ENCODE measurements around the gene DVL1. TPM values are rescaled to one million over a fixed set of nuclear protein-coding genes. Genes with fewer than 3 reads are reported as not detected.

The DVL1 gene
- total and polyA plus RNA-seq, 2 of the 13 experiments (the other 11 are each of a cell fraction or from before 2014, with no cell fraction given) = 30.8 to 60.4 TPM

GRCh38 chr1:1358433-1359271 is 9.4 kb upstream of the DVL1 start, which contains the start of gene MXRA8 (continued):
- TF ChIP-seq ZSCAN12 (CRISPR knock-in tag; IDR thresholded peaks at IDR 0.05) (no peak), POLR2A (IDR thresholded peaks at IDR 0.05; ENCODE audit: insufficient read depth in 1 of 2, low read depth in 2 of 2, low read length in 2 of 2) (no peak), ZNF567 (CRISPR knock-in tag; IDR thresholded peaks at IDR 0.05; ENCODE audit: borderline replicate concordance) (no peak), POGZ (CRISPR knock-in tag; IDR thresholded peaks at IDR 0.05) (no peak), TCF7 (IDR thresholded peaks at IDR 0.05; ENCODE audit: low read depth) (no peak), ZSCAN25 (CRISPR knock-in tag; IDR thresholded peaks at IDR 0.05) (peak; percentile 20; the same call in 1 of the 2 replicates), ZNF33A (CRISPR knock-in tag; IDR thresholded peaks at IDR 0.05; ENCODE audit: borderline replicate concordance) (no peak), ZNF563 (CRISPR knock-in tag; IDR thresholded peaks at IDR 0.05) (peak; percentile 64; the same call in 1 of the 2 replicates), ZNF510 (CRISPR knock-in tag; IDR thresholded peaks at IDR 0.05; ENCODE audit: low read depth) (no peak), NFKB2 (CRISPR knock-in tag; IDR thresholded peaks at IDR 0.05; ENCODE audit: borderline replicate concordance) (no peak; the same call in 1 of the 2 replicates), SUZ12 (IDR thresholded peaks at IDR 0.05; ENCODE audit: low read depth, low read length) (no peak), CHD2 (IDR thresholded peaks at IDR 0.05; ENCODE audit: low read depth, low read length) (no peak), MAFK (conservative IDR thresholded peaks at IDR 0.05 in 1 of 2, IDR thresholded peaks at IDR 0.05 in 1 of 2; ENCODE audit: low read length in 2 of 2) (no peak), STAG1 (CRISPR knock-in tag; IDR thresholded peaks at IDR 0.05) (no peak), HCFC1 (IDR thresholded peaks at IDR 0.05; ENCODE audit: low read depth, low read length) (no peak), MAFG (CRISPR knock-in tag; IDR thresholded peaks at IDR 0.05) (no peak), CENPX (CRISPR knock-in tag; IDR thresholded peaks at IDR 0.05) (no peak), HOXA3 (CRISPR knock-in tag; IDR thresholded peaks at IDR 0.05) (no peak), TSC22D2 (CRISPR knock-in tag; IDR thresholded peaks at IDR 0.05; ENCODE audit: borderline replicate concordance) (no peak), RBAK (CRISPR knock-in tag; IDR thresholded peaks at IDR 0.05) (no peak), ZNF350 (CRISPR knock-in tag; IDR thresholded peaks at IDR 0.05; ENCODE audit: borderline replicate concordance, low read depth) (no peak; the same call in 1 of the 2 replicates), THAP7 (CRISPR knock-in tag; IDR thresholded peaks at IDR 0.05) (peak; percentile 68; the same call in 1 of the 2 replicates), TEF (CRISPR knock-in tag; IDR thresholded peaks at IDR 0.05) (no peak), ZNF629 (CRISPR knock-in tag; conservative IDR thresholded peaks at IDR 0.05) (no peak), ZNF274 (CRISPR knock-in tag; IDR thresholded peaks at IDR 0.05) (0 out of 2 replicates have a peak, but pooled peaks have one; percentile 50)
- TF ChIP-seq, protein P1, sequence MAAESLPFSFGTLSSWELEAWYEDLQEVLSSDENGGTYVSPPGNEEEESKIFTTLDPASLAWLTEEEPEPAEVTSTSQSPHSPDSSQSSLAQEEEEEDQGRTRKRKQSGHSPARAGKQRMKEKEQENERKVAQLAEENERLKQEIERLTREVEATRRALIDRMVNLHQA (CRISPR knock-in tag; IDR thresholded peaks at IDR 0.05) = no peak
- TF ChIP-seq, protein P2, sequence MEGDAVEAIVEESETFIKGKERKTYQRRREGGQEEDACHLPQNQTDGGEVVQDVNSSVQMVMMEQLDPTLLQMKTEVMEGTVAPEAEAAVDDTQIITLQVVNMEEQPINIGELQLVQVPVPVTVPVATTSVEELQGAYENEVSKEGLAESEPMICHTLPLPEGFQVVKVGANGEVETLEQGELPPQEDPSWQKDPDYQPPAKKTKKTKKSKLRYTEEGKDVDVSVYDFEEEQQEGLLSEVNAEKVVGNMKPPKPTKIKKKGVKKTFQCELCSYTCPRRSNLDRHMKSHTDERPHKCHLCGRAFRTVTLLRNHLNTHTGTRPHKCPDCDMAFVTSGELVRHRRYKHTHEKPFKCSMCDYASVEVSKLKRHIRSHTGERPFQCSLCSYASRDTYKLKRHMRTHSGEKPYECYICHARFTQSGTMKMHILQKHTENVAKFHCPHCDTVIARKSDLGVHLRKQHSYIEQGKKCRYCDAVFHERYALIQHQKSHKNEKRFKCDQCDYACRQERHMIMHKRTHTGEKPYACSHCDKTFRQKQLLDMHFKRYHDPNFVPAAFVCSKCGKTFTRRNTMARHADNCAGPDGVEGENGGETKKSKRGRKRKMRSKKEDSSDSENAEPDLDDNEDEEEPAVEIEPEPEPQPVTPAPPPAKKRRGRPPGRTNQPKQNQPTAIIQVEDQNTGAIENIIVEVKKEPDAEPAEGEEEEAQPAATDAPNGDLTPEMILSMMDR (CRISPR knock-in tag; IDR thresholded peaks at IDR 0.05) = 0 out of 2 replicates have a peak, but pooled peaks have one; percentile 4

Measured in HepG2 (cell line).